Osteocyte (in vitro differentiated cells): ENCODE results near the gene CHRNB4. TPM values are rescaled to one million over a fixed set of nuclear protein-coding genes. Genes with fewer than 3 reads are reported as not detected.

Source experiments
- DNase-seq: peaks from one replicate; pipeline ENCODE4 v3.0.0; 2021; ENCODE audit warnings: mixed read lengths; ENCODE audit not compliant: unreplicated experiment; ENCODE audit errors: extremely low spot score
- H3K27ac Mint-ChIP-seq: one replicate; pipeline ENCODE4 v1.8.0; 2021; ENCODE audit warnings: mild to moderate bottlenecking, mixed read lengths; ENCODE audit not compliant: unreplicated experiment
- H3K27me3 Mint-ChIP-seq: one replicate; pipeline ENCODE4 v1.8.0; 2021; ENCODE audit warnings: mixed read lengths; ENCODE audit not compliant: unreplicated experiment
- H3K36me3 Mint-ChIP-seq: one replicate; pipeline ENCODE4 v1.8.0; 2021; ENCODE audit warnings: mixed read lengths; ENCODE audit not compliant: unreplicated experiment
- H3K4me1 Mint-ChIP-seq: one replicate; pipeline ENCODE4 v1.8.0; 2021; ENCODE audit warnings: mixed read lengths; ENCODE audit not compliant: unreplicated experiment
- H3K4me3 Mint-ChIP-seq: one replicate; pipeline ENCODE4 v1.8.0; 2021; ENCODE audit warnings: mild to moderate bottlenecking, moderate library complexity, mixed read lengths; ENCODE audit not compliant: unreplicated experiment
- H3K9me3 Mint-ChIP-seq: one replicate; pipeline ENCODE4 v1.8.0; 2021; ENCODE audit warnings: mixed read lengths; ENCODE audit not compliant: unreplicated experiment
- total RNA-seq: library from RNA; stranded (reverse); gene quantifications from 2 replicates; pipeline ENCODE4 v1.2.1, GENCODE V29; 2021
- TF ChIP-seq, protein P1 (sequence below): fragments of 200-600 bp; sonication (generic); IDR thresholded peaks from 2 replicates; pipeline ENCODE4 v1.5.0; 2021; ENCODE audit warnings: antibody characterized with exemption, mild to moderate bottlenecking, moderate library complexity

The CHRNB4 gene
- total RNA-seq, 1 donor from 2014 or later: not detected

DNA sequence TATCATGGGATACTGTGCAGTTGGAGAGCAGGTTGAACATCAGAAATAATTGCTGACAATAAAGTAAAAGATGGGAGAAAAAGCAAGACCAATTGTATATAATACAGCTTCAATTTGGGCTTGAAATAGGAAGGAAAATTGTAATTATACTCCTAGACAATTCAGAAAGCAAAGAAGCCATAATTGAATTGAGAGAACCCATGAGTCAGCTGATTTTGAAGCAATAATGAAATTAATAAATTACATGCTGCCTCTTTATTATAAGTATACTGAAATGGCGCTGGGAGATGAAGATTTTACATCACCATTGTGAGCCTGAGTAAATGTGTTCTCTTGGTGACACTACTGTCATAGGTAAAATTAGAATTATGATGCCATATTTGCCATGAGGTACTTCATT, 43.4 kb downstream of the CHRNB4 start:
- H3K27ac Mint-ChIP-seq: no peak overlapping the region
- no peak overlapping the region for H3K4me3 Mint-ChIP-seq
- DNase-seq: no peak
- H3K9me3 Mint-ChIP-seq: no peaks in the 10 kb centered on the region
- TF ChIP-seq, protein P1, sequence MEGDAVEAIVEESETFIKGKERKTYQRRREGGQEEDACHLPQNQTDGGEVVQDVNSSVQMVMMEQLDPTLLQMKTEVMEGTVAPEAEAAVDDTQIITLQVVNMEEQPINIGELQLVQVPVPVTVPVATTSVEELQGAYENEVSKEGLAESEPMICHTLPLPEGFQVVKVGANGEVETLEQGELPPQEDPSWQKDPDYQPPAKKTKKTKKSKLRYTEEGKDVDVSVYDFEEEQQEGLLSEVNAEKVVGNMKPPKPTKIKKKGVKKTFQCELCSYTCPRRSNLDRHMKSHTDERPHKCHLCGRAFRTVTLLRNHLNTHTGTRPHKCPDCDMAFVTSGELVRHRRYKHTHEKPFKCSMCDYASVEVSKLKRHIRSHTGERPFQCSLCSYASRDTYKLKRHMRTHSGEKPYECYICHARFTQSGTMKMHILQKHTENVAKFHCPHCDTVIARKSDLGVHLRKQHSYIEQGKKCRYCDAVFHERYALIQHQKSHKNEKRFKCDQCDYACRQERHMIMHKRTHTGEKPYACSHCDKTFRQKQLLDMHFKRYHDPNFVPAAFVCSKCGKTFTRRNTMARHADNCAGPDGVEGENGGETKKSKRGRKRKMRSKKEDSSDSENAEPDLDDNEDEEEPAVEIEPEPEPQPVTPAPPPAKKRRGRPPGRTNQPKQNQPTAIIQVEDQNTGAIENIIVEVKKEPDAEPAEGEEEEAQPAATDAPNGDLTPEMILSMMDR: no peak
- no peaks in the 10 kb centered on the region for H3K36me3 Mint-ChIP-seq
- no peaks in the 10 kb centered on the region for H3K27me3 Mint-ChIP-seq
- no peaks in the 10 kb centered on the region for H3K4me1 Mint-ChIP-seq

GRCh38 chr15:78574944-78575343, 66.1 kb downstream of the CHRNB4 start:
- Mint-ChIP-seq H3K4me1 (no peaks in the 10 kb centered on the region), H3K4me3 (no peak overlapping the region), H3K27ac (no peak overlapping the region), H3K9me3 (no peaks in the 10 kb centered on the region), H3K36me3 (no peaks in the 10 kb centered on the region), H3K27me3 (peaks cover 2% of the 10 kb centered on the region)
- TF ChIP-seq, protein P1: no peak
- no peak for DNase-seq

Other genes starting within 250 kb of the CHRNB4 start
- gene IREB2, start 203.0 kb downstream of the CHRNB4 start, total RNA-seq: 55.9 and 62.3 TPM in 2 replicates
- 3.1 and 3.4 TPM in 2 replicates for gene HYKK, start 133.6 kb downstream of the CHRNB4 start, total RNA-seq
- 172 and 183 TPM in 2 replicates for gene PSMA4, start 100.8 kb downstream of the CHRNB4 start, total RNA-seq
- gene CHRNA5, start 75.7 kb downstream of the CHRNB4 start, total RNA-seq: 0.55 and 1.1 TPM in 2 replicates
- 0.29 and 0.38 TPM in 2 replicates for gene CHRNA3, start 20.2 kb downstream of the CHRNB4 start, total RNA-seq
- gene ADAMTS7, start 170.3 kb upstream of the CHRNB4 start, total RNA-seq: 188 and 193 TPM in 2 replicates
- gene MORF4L1, start 231.7 kb upstream of the CHRNB4 start, total RNA-seq: 466 and 488 TPM in 2 replicates